NCI-H2227 (cell line): ENCODE results near the gene UGGT1.

Source experiments
- DNase-seq: peaks from one replicate; lab custom pipeline; 2025; ENCODE audit not compliant: unreplicated experiment; lab: John Stamatoyannopoulos, UW

UGGT1 gene

DNA sequence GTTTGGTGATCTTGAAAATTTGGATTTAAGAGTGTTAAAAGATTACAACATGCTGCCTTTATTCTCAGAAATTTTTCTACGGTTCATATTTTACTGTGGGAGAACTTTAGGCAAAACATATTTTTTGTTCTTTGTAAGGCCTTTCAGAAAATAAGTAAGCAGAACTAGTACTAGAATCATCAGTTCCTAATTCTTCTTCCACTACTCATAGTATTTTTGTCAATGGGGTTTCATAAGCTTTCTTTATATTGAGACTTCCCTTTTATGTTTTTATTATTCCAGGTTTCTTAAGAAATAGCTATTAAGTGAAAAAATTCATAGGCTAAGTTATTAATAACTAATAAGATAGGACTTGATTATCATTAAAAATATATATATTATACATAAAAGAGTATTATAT is 12.4 kb downstream of the UGGT1 start:
- no peak for DNase-seq

DNA sequence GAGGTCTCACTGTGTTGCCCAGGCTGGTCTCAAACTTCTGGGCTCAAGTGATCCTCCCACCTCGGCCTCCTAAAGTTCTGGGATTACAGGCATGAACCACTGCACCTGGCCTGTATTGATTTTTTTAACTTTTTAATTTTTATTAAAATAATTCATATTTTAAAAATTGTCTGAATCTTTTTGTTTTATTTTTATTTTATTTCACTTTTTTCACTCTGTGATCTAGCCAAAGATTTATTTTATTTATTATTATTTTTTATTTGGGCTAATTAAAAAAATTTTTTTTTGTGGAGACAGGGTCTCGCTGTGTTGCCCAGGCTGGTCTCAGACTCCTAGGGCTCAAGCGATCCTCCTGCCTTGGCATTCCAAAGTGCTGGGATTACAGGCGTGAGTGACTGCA is 14.1 kb downstream of the UGGT1 start:
- DNase-seq, result no peak

- peak; percentile 32 for DNase-seq
Observed at GRCh38 chr2:128108166-128108565, 17.2 kb downstream of the UGGT1 start.

GRCh38 chr2:128109243-128109642 is 18.2 kb downstream of the UGGT1 start:
- no peak for DNase-seq

GRCh38 chr2:128115921-128116623 is 25.1 kb downstream of the UGGT1 start:
- no peak for DNase-seq

- no peak for DNase-seq
Observed at GRCh38 chr2:128134573-128134972, 43.6 kb downstream of the UGGT1 start.

GRCh38 chr2:128137094-128137616 is 46.2 kb downstream of the UGGT1 start:
- DNase-seq, result no peak

GRCh38 chr2:128139624-128140023 is 48.6 kb downstream of the UGGT1 start:
- no peak for DNase-seq

- no peak for DNase-seq
Observed at GRCh38 chr2:128145651-128146050, 54.7 kb downstream of the UGGT1 start.

DNA sequence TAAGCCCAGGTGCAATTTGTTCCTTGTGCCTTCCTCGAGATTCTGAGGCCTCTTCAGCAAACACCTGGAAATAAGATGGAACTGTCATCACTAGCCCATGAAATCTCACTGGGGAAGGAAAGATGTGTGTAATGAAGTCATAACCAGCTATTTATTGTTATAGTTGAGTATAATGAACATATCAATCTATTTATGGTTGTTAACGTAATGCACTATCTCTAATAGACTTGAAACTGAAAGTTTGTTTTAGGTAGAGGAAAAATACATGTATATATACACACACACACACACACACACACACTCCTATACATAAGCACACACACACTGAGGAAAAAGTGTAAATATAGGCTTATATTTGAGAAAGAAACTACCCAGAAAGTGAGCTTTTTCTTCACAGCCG is 62.8 kb downstream of the UGGT1 start:
- DNase-seq, result no peak

DNA sequence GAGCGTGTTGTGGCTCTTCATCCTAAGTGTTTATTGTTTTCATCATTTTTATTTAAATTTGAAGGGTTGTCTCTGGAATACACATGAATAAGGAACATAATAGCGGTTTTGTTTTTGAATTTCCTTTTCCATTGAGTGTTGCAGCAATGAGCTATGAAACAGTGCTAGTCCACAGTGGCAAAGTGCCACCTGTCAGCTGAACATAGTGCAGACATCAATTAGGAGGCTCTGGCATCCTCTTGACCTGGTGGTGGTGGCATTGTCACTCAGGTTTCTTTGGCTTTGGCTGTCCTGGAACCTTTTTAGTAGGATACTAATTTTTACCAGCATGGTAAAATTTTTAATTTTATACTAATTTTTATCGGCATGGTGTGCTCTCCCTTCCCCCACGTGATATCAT is 63.2 kb downstream of the UGGT1 start:
- DNase-seq, result peak; percentile 24

DNA sequence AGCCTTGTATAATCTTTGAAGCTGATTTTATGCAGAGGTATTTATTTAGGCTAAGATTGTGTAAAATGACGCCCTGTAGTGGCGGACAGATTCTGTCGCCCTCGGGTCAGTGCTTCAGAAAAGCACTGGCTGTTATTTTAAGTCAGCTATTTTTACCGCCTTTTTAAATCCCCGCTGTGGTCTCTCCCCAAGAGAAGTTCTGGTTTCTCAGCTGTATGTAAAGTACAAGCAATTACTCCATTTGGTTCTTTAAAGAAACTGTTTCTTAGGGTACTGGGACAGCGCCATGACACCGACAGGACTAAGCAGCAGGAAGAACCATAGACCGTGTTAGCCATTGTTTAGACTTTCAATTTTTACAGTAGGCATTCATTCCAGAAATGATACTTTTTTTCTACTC is 65.0 kb downstream of the UGGT1 start:
- no peak for DNase-seq

DNA sequence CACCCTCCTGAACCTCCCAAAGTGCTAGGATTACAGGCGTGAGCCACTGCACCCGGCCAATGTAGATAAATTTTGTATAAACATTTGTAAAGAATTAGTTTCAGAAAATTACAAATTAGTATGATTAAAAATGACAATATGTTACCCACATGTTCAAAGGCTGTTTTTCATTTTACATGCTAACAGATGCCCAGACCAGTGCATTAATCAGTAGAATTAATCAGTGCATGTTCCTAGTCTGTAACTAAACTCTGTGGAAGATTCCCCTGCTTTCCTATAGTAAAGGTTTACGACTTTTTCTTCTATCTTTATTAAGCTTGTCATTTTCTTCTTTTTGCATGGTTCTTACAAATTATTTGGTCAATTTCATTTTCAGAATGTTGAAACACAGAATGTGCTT is 65.8 kb downstream of the UGGT1 start:
- DNase-seq, result no peak

GRCh38 chr2:128157644-128158043 is 66.6 kb downstream of the UGGT1 start:
- no peak for DNase-seq

GRCh38 chr2:128158176-128158575 is 67.2 kb downstream of the UGGT1 start:
- no peak for DNase-seq

- DNase-seq, result no peak
Observed at GRCh38 chr2:128159437-128159836, 68.4 kb downstream of the UGGT1 start.

- DNase-seq, result no peak
Observed at GRCh38 chr2:128160616-128161275, 69.7 kb downstream of the UGGT1 start.

- no peak for DNase-seq
Observed at GRCh38 chr2:128162266-128162665, 71.3 kb downstream of the UGGT1 start.

DNA sequence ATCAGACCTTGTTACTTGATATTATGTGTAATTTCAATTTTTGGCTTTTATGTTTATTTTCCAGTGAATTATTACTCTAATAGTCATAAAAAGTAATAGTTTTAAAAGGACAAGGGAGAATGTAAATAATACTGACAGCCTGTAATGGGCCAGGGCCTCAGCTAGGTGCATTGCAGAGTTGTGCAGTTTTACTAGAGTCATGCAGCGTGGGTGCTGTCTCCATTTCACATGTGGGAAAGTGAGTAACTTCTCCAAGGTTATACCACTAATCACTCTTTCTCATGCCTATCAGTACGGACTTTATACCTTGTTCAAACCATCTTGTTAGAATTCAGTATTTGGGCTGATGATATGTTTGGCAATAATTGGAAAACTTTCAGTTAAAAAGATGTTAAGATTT is 73.3 kb downstream of the UGGT1 start:
- no peak for DNase-seq

- DNase-seq, result no peak
Observed at GRCh38 chr2:128166746-128167353, 75.8 kb downstream of the UGGT1 start.

GRCh38 chr2:128169094-128169493 is 78.1 kb downstream of the UGGT1 start:
- DNase-seq, result no peak

DNA sequence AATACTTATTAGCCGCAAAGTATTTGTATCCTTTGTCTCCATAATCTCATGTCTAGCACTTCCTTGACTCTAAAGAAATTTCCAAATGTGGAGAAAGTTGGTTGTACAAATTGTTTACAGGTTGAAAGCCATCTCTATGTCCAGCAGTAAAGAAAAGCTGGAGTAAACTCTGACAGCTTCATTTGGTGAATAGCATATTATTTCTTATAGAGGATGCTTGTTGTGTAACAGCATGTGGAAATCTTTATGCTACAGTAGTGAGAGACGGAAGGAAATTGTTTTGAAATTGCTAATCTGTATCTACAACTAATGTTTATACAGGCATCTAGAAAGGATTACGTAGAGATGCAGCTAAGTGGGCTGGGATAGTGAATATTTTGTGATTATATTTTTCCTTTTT is 78.5 kb downstream of the UGGT1 start:
- DNase-seq, result no peak
